Smooth muscle cell (in vitro differentiated cells): ENCODE results near the gene TNFAIP8. TPM values are rescaled to one million over a fixed set of nuclear protein-coding genes. Genes with fewer than 3 reads are reported as not detected.

Source experiments
- DNase-seq: peaks from one replicate; lab custom pipeline; 2025; ENCODE audit not compliant: unreplicated experiment; lab: John Stamatoyannopoulos, UW
- H2AFZ ChIP-seq: fragments of 200-600 bp; sonication (generic); 2 replicates; pipeline ENCODE4 v1.6.0; 2016; ENCODE audit warnings: antibody characterized with exemption, low read depth, mild to moderate bottlenecking
- H3F3A ChIP-seq: fragments of 200-600 bp; sonication (generic); 2 replicates; pipeline ENCODE4 v1.6.0; 2017; ENCODE audit warnings: antibody characterized with exemption, low read depth
- H3K27ac ChIP-seq: fragments of 200-600 bp; sonication (generic); 2 replicates; pipeline ENCODE4 v1.5.1; 2016; ENCODE audit warnings: low read depth, mild to moderate bottlenecking
- H3K27me3 ChIP-seq: fragments of 200-600 bp; sonication (generic); 2 replicates; pipeline ENCODE4 v1.6.1; 2016; ENCODE audit warnings: low read depth, mild to moderate bottlenecking
- H3K36me3 ChIP-seq: fragments of 200-600 bp; sonication (generic); 2 replicates; pipeline ENCODE4 v1.5.1; 2016; ENCODE audit warnings: low read depth
- H3K4me1 ChIP-seq: fragments of 200-600 bp; sonication (generic); 2 replicates; pipeline ENCODE4 v1.5.1; 2016; ENCODE audit warnings: low read depth
- H3K4me2 ChIP-seq: fragments of 200-600 bp; sonication (generic); 2 replicates; pipeline ENCODE4 v1.6.0; 2016; ENCODE audit warnings: mild to moderate bottlenecking
- H3K4me3 ChIP-seq: fragments of 200-600 bp; sonication (generic); 2 replicates; pipeline ENCODE4 v1.5.1; 2016; ENCODE audit warnings: mild to moderate bottlenecking
- H3K79me2 ChIP-seq: fragments of 200-600 bp; sonication (generic); 2 replicates; pipeline ENCODE4 v1.6.0; 2016; ENCODE audit warnings: low read depth, mild to moderate bottlenecking
- H3K9ac ChIP-seq: fragments of 200-600 bp; sonication (generic); 2 replicates; pipeline ENCODE4 v1.6.0; 2016; ENCODE audit warnings: low read depth
- H3K9me3 ChIP-seq: fragments of 200-600 bp; sonication (generic); replicated peaks from 2 replicates; pipeline ENCODE4 v1.5.1; 2016; ENCODE audit warnings: low read depth
- H4K20me1 ChIP-seq: fragments of 200-600 bp; sonication (generic); 2 replicates; pipeline ENCODE4 v1.6.0; 2016; ENCODE audit warnings: low read depth
- CTCF ChIP-seq: fragments of 200-600 bp; sonication (generic); IDR thresholded peaks from 2 replicates; pipeline ENCODE4 v1.5.1; 2017; ENCODE audit warnings: borderline replicate concordance, mild to moderate bottlenecking, antibody characterized with exemption; ENCODE audit not compliant: insufficient read depth, poor library complexity, severe bottlenecking
- WGBS: methylation state at CpG from one replicate; pipeline ENCODE4 v1.1.7; 2016; ENCODE audit warnings: low lambda C conversion rate; 5-methylcytosine and 5-hydroxymethylcytosine counted together
- polyA plus RNA-seq: library from polyadenylated mRNA; unstranded; fragments of >200 nt; fragmentation: Nextera tagmentation; extraction: Ambion mirVana; gene quantifications from 2 replicates; pipeline ENCODE4 v1.2.1, GENCODE V29; 2016
- small RNA-seq: library from RNA; depleted of rRNA; stranded (forward); fragments of <200 nt; gene quantifications from one replicate; pipeline ENCODE3, GENCODE V24; 2014
- total RNA-seq: library from RNA; depleted of rRNA; stranded (reverse); fragments of >200 nt; gene quantifications from 2 replicates; pipeline ENCODE4 v1.2.3, GENCODE V29; 2014

The TNFAIP8 gene
- total and polyA plus RNA-seq, 2 experiments from 2014 or later: 15.7 to 81.2 TPM

- Histone ChIP-seq H3F3A (no peaks in the 10 kb centered on the region), H2AFZ (no peak overlapping the region), H3K27ac (no peak overlapping the region), H3K9me3 (no peaks in the 10 kb centered on the region), H4K20me1 (no peaks in the 10 kb centered on the region), H3K79me2 (no peaks in the 10 kb centered on the region), H3K27me3 (no peaks in the 10 kb centered on the region), H3K4me1 (no peaks in the 10 kb centered on the region), H3K9ac (no peak overlapping the region), H3K4me3 (no peak overlapping the region), H3K4me2 (no peak overlapping the region), H3K36me3 (no peaks in the 10 kb centered on the region)
- 78% methylated on average over 13 of the region's 13 CpGs for WGBS
- DNase-seq: no peak
- no peak for TF ChIP-seq CTCF
These were observed 89.7 kb downstream of the TNFAIP8 start for GRCh38 chr5:119445544-119445943.

Small RNAs within 50 kb of the gene (small RNA-seq; reads per million reads assigned to genes)
- gene RN7SL174P (not detected), gene RNA5SP190 (not detected)

Other genes starting within 250 kb of the TNFAIP8 start
- gene HSD17B4, start 96.5 kb downstream of the TNFAIP8 start, total RNA-seq: 116 and 136 TPM in 2 replicates
- gene HSD17B4, start 96.5 kb downstream of the TNFAIP8 start, polyA plus RNA-seq: 64.5 and 79.5 TPM in 2 replicates